ENCODE data around the gene GNG13. TPM values are rescaled to one million over a fixed set of nuclear protein-coding genes. Genes with fewer than 3 reads are reported as not detected.

Gene GNG13
- polyA plus RNA-seq, 6 donors from 2014 or later = not detected

GRCh38 chr16:769934-770333, 30.6 kb downstream of the GNG13 start:
- no peak for ATAC-seq (ENCODE audit: low read depth in 2 of 2)
- Mint-ChIP-seq H3K27me3 (no peaks in the 10 kb centered on the region), H3K9me3 (no peaks in the 10 kb centered on the region), H3K27ac (no peak overlapping the region), H3K4me1 (no peaks in the 10 kb centered on the region), H3K4me3 (no peak overlapping the region), H3K36me3 (no peaks in the 10 kb centered on the region)
- no peak for DNase-seq

DNA sequence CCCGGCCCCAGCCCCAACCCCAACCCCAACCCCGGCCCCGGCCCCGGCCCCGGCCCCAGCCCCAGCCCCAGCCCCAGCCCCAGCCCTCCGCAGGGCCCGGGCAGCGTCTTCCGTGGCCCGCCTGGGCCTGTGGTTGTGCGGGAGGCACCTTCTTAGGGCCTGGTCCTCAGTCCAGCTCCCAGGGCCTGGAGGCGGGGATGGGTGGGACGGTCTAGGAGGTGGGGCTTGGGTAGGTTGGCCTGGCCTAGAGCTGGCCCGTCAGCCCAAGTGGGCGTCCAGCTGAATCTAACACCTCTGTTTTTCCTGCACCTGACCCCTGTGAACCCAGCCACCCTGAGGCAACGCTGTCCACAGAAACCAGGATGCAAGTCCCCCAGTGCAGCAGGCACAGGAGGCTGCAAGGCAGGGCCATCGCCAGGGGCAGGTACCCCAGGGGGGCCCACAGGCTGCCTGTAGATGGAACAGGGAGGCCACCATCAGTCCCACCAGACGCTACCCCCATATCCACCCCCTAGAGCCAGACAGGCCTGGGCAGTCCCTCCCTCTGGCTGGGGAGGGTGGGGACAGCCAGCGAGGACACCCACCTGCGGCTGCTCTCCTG, 31.2 kb downstream of the GNG13 start:
- Mint-ChIP-seq H3K4me3 (no peak overlapping the region), H3K36me3 (no peaks in the 10 kb centered on the region), H3K9me3 (no peaks in the 10 kb centered on the region), H3K4me1 (no peaks in the 10 kb centered on the region), H3K27me3 (peaks cover 0 to under 1% (median 0%) of the 10 kb centered on the region in 3 donors), H3K27ac (no peak overlapping the region)
- ATAC-seq (ENCODE audit: low read depth in 2 of 2) = no peak
- no peak for DNase-seq

DNA sequence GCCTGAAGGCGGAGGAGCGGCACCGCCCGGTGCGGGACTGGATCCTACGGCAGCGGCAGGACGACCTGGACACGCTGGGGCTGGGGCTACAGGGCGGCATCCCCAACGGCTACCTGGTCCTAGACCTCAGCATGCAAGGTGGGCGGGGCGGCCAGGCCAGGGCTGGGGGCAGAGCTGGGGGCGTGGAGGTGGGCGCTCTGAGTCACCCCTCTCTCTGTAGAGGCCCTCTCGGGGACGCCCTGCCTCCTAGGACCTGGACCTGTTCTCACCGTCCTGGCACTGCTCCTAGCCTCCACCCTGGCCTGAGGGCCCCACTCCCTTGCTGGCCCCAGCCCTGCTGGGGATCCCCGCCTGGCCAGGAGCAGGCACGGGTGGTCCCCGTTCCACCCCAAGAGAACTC, 32.1 kb downstream of the GNG13 start:
- no peak for ATAC-seq (ENCODE audit: low read depth in 2 of 2)
- H3K4me3 Mint-ChIP-seq = no peak overlapping the region
- H3K9me3 Mint-ChIP-seq = no peaks in the 10 kb centered on the region
- no peak for DNase-seq
- H3K4me1 Mint-ChIP-seq = no peaks in the 10 kb centered on the region
- H3K36me3 Mint-ChIP-seq = no peaks in the 10 kb centered on the region
- no peak overlapping the region for H3K27ac Mint-ChIP-seq
- peaks cover 0 to 5% (median 0%) of the 10 kb centered on the region in 3 donors for H3K27me3 Mint-ChIP-seq

DNA sequence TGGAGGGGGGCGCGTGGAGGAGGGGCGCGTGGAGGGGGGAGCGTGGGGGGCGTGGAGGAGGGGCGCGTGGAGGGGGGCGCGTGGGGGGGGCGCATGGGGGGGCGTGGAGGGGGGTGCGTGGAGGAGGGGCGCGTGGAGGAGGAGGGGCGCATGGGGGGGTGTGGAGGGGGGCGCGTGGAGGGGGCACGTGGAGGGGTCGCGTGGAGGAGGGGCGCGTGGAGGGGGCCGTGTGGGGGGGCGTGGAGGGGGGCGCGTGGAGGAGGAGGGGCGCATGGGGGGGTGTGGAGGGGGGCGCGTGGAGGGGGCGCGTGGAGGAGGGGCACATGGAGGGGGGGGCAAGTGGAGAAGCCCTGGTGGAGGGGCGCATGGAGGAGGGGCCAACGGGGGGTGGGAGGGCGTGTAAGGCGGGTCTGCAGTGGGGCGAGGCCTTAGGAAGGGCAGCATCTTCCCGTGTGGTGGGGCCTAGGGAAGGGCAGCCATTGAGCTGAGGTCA, 32.7 kb downstream of the GNG13 start:
- Mint-ChIP-seq H3K9me3 (no peaks in the 10 kb centered on the region), H3K36me3 (no peaks in the 10 kb centered on the region), H3K27ac (no peak overlapping the region), H3K4me1 (no peaks in the 10 kb centered on the region), H3K27me3 (peaks cover 0 to 10% (median 0%) of the 10 kb centered on the region in 3 donors), H3K4me3 (no peak overlapping the region)
- ATAC-seq (ENCODE audit: low read depth in 2 of 2) (no peak), DNase-seq (no peak)

DNA sequence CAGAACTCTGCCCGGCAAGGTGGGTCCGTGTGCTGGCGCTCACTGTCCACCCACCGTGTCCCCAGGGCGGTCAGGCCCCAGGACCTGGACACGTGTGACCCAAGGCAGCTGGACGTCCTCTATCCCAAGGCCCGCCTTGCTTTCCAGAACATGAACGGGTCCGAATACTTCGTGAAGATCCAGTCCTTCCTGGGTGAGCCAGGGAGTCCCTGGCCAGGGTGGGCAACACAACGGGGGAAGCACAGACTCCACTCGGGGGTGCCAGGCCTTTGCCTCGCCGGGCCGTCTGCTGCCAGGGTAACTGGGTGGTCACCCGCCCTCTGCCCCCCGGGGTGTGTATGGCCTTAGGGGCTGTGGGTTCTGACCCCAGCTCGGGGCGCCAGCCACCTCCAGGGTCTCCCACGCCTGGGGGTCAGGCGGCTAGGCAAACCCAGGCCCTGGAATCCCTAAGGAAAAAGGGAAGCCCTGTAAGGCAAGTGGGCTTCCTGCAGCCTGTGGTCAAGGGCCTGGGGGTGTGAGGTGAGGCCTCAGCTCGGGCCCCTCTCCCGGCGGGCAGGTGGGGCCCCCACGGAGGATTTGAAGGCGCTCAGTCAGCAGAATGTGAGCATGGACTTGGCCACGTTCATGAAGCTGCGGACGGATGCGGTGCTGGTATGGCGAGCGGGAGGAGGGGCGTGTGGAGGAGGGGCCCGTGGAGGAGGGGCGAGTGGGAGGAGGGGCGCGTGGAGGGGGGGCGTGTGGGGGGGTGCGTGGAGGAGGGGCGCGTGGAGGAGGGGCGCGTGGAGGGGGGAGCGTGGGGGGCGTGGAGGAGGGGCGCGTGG, 33.5 kb downstream of the GNG13 start:
- Mint-ChIP-seq H3K36me3 (no peaks in the 10 kb centered on the region), H3K9me3 (no peaks in the 10 kb centered on the region), H3K4me3 (no peak overlapping the region), H3K27me3 (peaks cover 0 to 13% (median 0%) of the 10 kb centered on the region in 3 donors), H3K27ac (no peak overlapping the region), H3K4me1 (no peaks in the 10 kb centered on the region)
- DNase-seq (no peak), ATAC-seq (ENCODE audit: low read depth in 2 of 2) (no peak)

- no peaks in the 10 kb centered on the region for H3K4me1 Mint-ChIP-seq
- no peaks in the 10 kb centered on the region for H3K36me3 Mint-ChIP-seq
- DNase-seq = no peak
- H3K4me3 Mint-ChIP-seq = no peak overlapping the region
- peaks cover 0 to 13% (median 0%) of the 10 kb centered on the region in 3 donors for H3K27me3 Mint-ChIP-seq
- no peak overlapping the region for H3K27ac Mint-ChIP-seq
- H3K9me3 Mint-ChIP-seq = no peaks in the 10 kb centered on the region
- no peak for ATAC-seq (ENCODE audit: low read depth in 2 of 2)
Measured at GRCh38 chr16:766008-766819, 34.3 kb downstream of the GNG13 start.

DNA sequence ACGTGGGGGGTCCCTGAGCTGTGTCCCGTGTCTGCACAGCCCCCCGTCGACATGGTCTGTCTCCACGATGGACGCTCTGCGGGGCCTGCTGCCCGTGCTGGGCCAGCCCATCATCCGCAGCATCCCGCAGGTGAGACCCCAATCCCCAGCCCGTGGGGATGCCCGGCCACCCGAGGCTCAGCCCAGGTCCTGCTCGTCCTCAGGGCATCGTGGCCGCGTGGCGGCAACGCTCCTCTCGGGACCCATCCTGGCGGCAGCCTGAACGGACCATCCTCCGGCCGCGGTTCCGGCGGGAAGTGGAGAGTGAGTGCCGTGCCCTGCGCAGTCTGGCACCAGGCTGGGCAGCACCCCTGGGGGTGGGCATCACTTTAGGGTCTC, 35.1 kb downstream of the GNG13 start:
- no peak overlapping the region for H3K4me3 Mint-ChIP-seq
- no peaks in the 10 kb centered on the region for H3K4me1 Mint-ChIP-seq
- H3K27me3 Mint-ChIP-seq = peaks cover 0 to 13% (median 0%) of the 10 kb centered on the region in 3 donors
- H3K36me3 Mint-ChIP-seq = no peaks in the 10 kb centered on the region
- H3K9me3 Mint-ChIP-seq = no peaks in the 10 kb centered on the region
- DNase-seq (no peak), ATAC-seq (ENCODE audit: low read depth in 2 of 2) (no peak)
- no peak overlapping the region for H3K27ac Mint-ChIP-seq

GRCh38 chr16:764848-765487, 35.6 kb downstream of the GNG13 start:
- Mint-ChIP-seq H3K9me3 (no peaks in the 10 kb centered on the region), H3K27me3 (peaks cover 0 to 13% (median 0%) of the 10 kb centered on the region in 3 donors), H3K36me3 (no peaks in the 10 kb centered on the region), H3K4me3 (no peak overlapping the region), H3K27ac (no peak overlapping the region), H3K4me1 (no peaks in the 10 kb centered on the region)
- no peak for ATAC-seq (ENCODE audit: low read depth in 2 of 2)
- DNase-seq = no peak

GRCh38 chr16:764184-764750, 36.3 kb downstream of the GNG13 start:
- Mint-ChIP-seq H3K4me1 (no peaks in the 10 kb centered on the region), H3K27me3 (peaks cover 0 to 13% (median 0%) of the 10 kb centered on the region in 3 donors), H3K9me3 (no peaks in the 10 kb centered on the region), H3K4me3 (no peak overlapping the region), H3K36me3 (no peaks in the 10 kb centered on the region), H3K27ac (no peak overlapping the region)
- DNase-seq (no peak), ATAC-seq (ENCODE audit: low read depth in 2 of 2) (no peak)

GRCh38 chr16:763369-764183, 37.0 kb downstream of the GNG13 start:
- ATAC-seq (ENCODE audit: low read depth in 2 of 2) = no peak
- H3K27ac Mint-ChIP-seq = no peak overlapping the region
- no peaks in the 10 kb centered on the region for H3K36me3 Mint-ChIP-seq
- DNase-seq = no peak
- peaks cover 0 to 13% (median 0%) of the 10 kb centered on the region in 3 donors for H3K27me3 Mint-ChIP-seq
- no peaks in the 10 kb centered on the region for H3K4me1 Mint-ChIP-seq
- no peaks in the 10 kb centered on the region for H3K9me3 Mint-ChIP-seq
- H3K4me3 Mint-ChIP-seq = no peak overlapping the region

DNA sequence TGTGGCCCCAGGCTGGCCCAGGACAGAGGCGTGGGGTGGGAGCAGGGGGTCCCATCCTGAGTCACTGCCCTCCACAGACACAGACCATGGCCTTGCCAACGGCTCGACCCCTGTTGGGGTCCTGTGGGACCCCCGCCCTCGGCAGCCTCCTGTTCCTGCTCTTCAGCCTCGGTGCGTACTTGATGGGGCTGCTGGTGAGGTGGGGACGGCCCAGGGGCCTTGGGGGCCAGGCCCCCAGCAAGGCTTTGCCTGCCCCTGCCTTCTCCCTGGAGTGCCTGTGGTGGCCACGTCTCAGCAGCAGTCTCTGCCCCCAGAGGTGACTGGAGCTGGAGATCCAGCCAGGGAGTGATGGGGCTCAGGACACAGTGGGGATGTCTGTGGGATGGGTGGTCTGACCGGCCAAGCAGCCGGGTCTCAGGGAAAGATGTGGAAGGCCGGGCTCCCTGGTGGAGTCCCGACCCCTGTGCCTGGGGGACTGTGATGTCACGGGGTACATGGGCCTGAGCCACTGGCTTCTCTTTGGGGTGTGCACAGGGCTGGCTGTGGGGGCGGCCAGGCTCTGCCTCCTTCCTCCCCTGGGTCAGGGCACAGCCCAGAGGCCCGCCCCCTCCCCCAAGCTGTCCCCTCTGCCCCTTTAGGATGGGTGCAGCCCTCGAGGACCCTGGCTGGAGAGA, 37.8 kb downstream of the GNG13 start:
- DNase-seq (no peak), ATAC-seq (ENCODE audit: low read depth in 2 of 2) (no peak)
- no peaks in the 10 kb centered on the region for H3K36me3 Mint-ChIP-seq
- H3K4me3 Mint-ChIP-seq = no peak overlapping the region
- H3K9me3 Mint-ChIP-seq = peaks cover 0 to 2% (median 0%) of the 10 kb centered on the region in 7 donors
- H3K27ac Mint-ChIP-seq = no peak overlapping the region
- peaks cover 3 to 16% (median 4%) of the 10 kb centered on the region in 3 donors for H3K27me3 Mint-ChIP-seq
- peaks cover 0 to under 1% (median 0%) of the 10 kb centered on the region in 3 donors for H3K4me1 Mint-ChIP-seq
